Sigmoid colon (tissue), 7 donors: ENCODE results near the gene ZNF212. TPM values are rescaled to one million over a fixed set of nuclear protein-coding genes. Genes with fewer than 3 reads are reported as not detected.
A peak's percentile ranks its signal among the peaks of the same experiment; 100 is the strongest.
"Not testable (repeated sequence)": the region's sequence is repeated elsewhere in the genome, so short reads cannot be mapped to it uniquely, and the experiment has no call there.

Experiments
- DNase-seq: peaks from one replicate; pipeline ENCODE4 v3.0.0-alpha.2; 2019
- H3K27ac ChIP-seq, 4 donors: fragments of 200-600 bp; sonication (generic); one replicate each; pipeline ENCODE4 v1.5.1; 2016 to 2019; ENCODE audit warnings: mild to moderate bottlenecking in 1 of 4
- H3K27me3 ChIP-seq, 3 donors: fragments of 200-600 bp; sonication (generic); one replicate each; pipeline ENCODE4 v1.5.1; 2019; ENCODE audit warnings: mild to moderate bottlenecking in 1 of 3
- H3K36me3 ChIP-seq, 4 donors: fragments of 200-600 bp; sonication (generic); one replicate each; pipeline ENCODE4 v1.5.1; 2016 to 2019
- H3K4me1 ChIP-seq, 4 donors: fragments of 200-600 bp; sonication (generic); one replicate each; pipeline ENCODE4 v1.5.1; 2017 to 2019
- H3K4me3 ChIP-seq, 4 donors: fragments of 200-600 bp; sonication (generic); one replicate each; pipeline ENCODE4 v1.5.1; 2017 to 2019; ENCODE audit warnings: mild to moderate bottlenecking in 2 of 4, moderate library complexity in 1 of 4
- H3K9me3 ChIP-seq, 4 donors: fragments of 200-600 bp in 3 of 4; sonication (generic) in 3 of 4; one replicate each; pipeline versions ENCODE4 v1.5.1 to v1.6.1; 2013 to 2019
- EP300 ChIP-seq, 4 donors: sonication (generic); formaldehyde crosslinking; IDR thresholded peaks; one replicate each; pipeline ENCODE4 v1.6.1; 2017; ENCODE audit warnings: antibody characterized with exemption in 4 of 4
- POLR2A ChIP-seq, 2 donors: fragments of 450-650 bp; IDR thresholded peaks; one replicate each; pipeline ENCODE4 v1.6.1; 2016; ENCODE audit warnings: antibody characterized with exemption in 2 of 2, mild to moderate bottlenecking in 2 of 2, moderate library complexity in 2 of 2
- POLR2AphosphoS5 ChIP-seq, 4 donors: sonication (generic); formaldehyde crosslinking; IDR thresholded peaks; one replicate each; pipeline ENCODE4 v1.6.1; 2017; ENCODE audit warnings: antibody characterized with exemption in 4 of 4
- WGBS, 2 donors: extraction: QIAGEN DNeasy Blood & Tissue Kit; methylation state at CpG; one replicate each; pipeline ENCODE4 v1.1.7; 2013; 5-methylcytosine and 5-hydroxymethylcytosine counted together
- intact Hi-C: fragments of 100-400 bp; cut with DNase I; formaldehyde crosslinking; loops from one replicate; pipeline ENCODE4 v1.15.1; 2023
- polyA plus RNA-seq, 3 donors: library from polyadenylated mRNA; stranded (reverse); fragments of 200-250 nt; gene quantifications; one replicate each; pipeline ENCODE4 v1.2.3, GENCODE V29; 2013
- total RNA-seq, 4 donors: library from RNA; depleted of rRNA; stranded (reverse); fragments of >200 nt; gene quantifications; one replicate each; pipeline ENCODE4 v1.1.0, GENCODE V29; 2016
- TF ChIP-seq, protein P1 (sequence below), 4 experiments: fragments of 450-650 bp in 3 of 4; fragments of 200-600 bp in 1 of 4; IDR thresholded peaks; one replicate each; pipeline ENCODE4 v1.5.1; 2016 to 2019; ENCODE audit warnings: antibody characterized with exemption in 4 of 4, mild to moderate bottlenecking in 3 of 4, moderate library complexity in 2 of 4
- donor health status: healthy with polysubstance abuse.
- donor health status: Bipolar disorder and iron deficiency.
- donor health status: healthy.

The ZNF212 gene
- total and polyA plus RNA-seq, 7 donors = 4.1 to 13.6 (median 5.8) TPM

DNA sequence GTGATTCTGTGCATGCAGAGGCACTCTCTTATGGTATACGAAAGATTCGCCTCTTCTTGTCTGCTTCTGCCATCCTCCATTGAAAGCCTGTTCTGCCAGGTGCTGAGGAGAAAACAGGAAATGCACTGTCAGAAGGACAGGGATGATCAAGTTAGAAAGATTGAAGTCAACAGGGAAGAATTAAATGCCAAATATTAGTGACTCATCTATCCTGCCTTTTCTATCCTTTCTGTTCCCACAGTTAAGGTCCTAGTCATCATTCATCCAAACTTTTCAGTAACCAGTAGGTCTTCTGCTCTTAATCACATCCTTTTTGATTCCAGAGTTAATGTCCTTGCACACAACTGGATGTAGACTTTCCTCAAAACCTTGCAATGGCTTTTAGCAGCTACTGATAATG, 17.7 kb downstream of the ZNF212 start:
- no peak for DNase-seq
- 93 to 94% methylated on average over 2 of the region's 2 CpGs for WGBS, 2 donors
- Histone ChIP-seq H3K4me1 (peaks cover 0 to 7% (median 3%) of the 10 kb centered on the region in 4 donors), H3K27ac (no peak overlapping the region), H3K36me3 (peaks cover 20 to 45% (median 28%) of the 10 kb centered on the region in 4 donors), H3K9me3 (no peaks in the 10 kb centered on the region), H3K27me3 (no peaks in the 10 kb centered on the region), H3K4me3 (no peak overlapping the region)
- intact Hi-C loops = no loop called here
- no peak for TF ChIP-seq POLR2AphosphoS5 (IDR thresholded peaks at IDR 0.05)
- TF ChIP-seq, protein P1, sequence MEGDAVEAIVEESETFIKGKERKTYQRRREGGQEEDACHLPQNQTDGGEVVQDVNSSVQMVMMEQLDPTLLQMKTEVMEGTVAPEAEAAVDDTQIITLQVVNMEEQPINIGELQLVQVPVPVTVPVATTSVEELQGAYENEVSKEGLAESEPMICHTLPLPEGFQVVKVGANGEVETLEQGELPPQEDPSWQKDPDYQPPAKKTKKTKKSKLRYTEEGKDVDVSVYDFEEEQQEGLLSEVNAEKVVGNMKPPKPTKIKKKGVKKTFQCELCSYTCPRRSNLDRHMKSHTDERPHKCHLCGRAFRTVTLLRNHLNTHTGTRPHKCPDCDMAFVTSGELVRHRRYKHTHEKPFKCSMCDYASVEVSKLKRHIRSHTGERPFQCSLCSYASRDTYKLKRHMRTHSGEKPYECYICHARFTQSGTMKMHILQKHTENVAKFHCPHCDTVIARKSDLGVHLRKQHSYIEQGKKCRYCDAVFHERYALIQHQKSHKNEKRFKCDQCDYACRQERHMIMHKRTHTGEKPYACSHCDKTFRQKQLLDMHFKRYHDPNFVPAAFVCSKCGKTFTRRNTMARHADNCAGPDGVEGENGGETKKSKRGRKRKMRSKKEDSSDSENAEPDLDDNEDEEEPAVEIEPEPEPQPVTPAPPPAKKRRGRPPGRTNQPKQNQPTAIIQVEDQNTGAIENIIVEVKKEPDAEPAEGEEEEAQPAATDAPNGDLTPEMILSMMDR (IDR thresholded peaks at IDR 0.05) = no peak
- TF ChIP-seq EP300 (IDR thresholded peaks at IDR 0.05) = no peak
- TF ChIP-seq POLR2A (IDR thresholded peaks at IDR 0.05) = no peak

DNA sequence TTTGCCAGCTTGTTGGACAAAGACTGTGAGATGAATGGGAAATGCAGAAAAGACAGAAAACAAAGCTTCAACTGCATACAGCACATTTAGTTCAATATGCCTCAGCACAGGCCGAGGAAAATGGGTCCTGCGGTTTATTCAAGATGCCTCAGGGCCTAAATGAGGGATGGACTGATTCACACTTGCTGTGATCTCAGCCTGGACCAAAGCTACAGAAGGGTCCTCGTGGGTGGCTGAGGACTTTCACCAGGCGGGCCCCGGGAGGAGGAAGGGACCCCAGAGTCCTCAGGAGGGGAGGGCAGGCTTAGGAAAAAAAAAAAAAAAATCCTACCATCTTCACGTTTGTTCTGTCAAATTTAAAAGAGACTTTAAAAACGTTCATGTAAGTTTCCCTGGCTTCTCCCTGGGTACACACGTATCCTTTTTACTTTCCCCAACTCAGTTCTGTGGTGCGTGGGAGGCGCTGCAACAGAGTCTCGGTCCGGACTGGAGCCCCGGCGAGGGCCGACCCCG, 21.9 kb downstream of the ZNF212 start:
- WGBS, 2 donors = 3 to 6% methylated on average over 16 of the region's 16 CpGs
- peak in 1 of 2 donors; percentile 20 for TF ChIP-seq POLR2A (IDR thresholded peaks at IDR 0.05)
- TF ChIP-seq POLR2AphosphoS5 (IDR thresholded peaks at IDR 0.05) = no peak
- Histone ChIP-seq H3K4me3 (peak overlapping the region; percentile 28 to 75 (median 64)), H3K4me1 (peaks cover 0 to 26% (median 22%) of the 10 kb centered on the region in 4 donors), H3K27ac (peak overlapping the region; percentile 90 to 97 (median 93)), H3K9me3 (no peaks in the 10 kb centered on the region), H3K27me3 (no peaks in the 10 kb centered on the region), H3K36me3 (peaks cover 3 to 17% (median 5%) of the 10 kb centered on the region in 4 donors)
- no peak for DNase-seq
- intact Hi-C loops = loop anchor here (2.0 to 10.0 kb wide), 4 partner anchors 23 to 1143 kb away; partner anchors contain the start of genes ZNF212 and ZNF282

DNA sequence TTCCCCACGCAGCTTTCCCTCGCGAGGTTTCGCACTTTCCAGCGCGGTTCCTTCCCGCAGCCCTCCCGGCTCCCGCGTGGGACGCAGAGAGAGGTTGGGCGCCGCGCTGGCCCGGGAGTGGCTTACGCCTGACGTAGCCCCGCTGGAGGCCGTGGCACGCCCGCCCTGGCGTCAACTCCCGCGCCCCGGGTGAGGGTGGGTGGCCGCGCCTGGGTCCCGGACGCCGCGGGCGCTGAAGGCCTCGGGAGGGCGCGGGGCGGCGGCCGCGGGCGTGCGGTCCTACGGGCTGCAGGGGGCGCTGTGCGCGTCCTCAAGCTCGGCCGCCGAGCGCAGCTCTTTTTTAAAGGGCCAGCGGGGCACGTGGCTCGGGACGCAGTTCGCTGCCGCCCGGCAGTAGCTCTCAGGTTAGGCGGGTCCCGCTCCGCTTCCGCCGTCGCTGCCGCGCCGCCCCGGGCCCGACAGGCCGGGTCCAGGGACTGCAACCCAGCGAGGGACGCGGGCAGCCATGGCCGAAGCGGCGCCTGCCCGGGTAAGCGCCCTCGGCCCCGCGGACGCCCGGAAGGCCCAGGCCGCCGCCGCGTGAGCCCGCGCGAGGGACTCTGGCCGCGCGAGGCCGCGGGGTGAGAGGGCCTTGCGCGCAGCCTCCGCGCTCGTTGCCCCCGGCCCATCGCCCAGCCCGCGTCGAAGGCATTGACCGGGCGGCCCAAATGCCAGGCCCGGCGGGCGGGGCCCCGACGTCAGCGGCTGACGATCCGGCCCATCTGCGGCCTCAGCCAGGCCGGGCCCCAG, 22.6 kb downstream of the ZNF212 start, which contains the start of gene ZNF783:
Gene ZNF783 (plus strand): TSS at position 368 of the 789 bp plus-strand sequence. CDS start 138 bp downstream, at position 506.
- DNase-seq = peak; percentile 93
- Histone ChIP-seq H3K9me3 (no peaks in the 10 kb centered on the region), H3K27me3 (no peaks in the 10 kb centered on the region), H3K4me3 (peak within 1 kb of the TSS; percentile 28 to 75 (median 64)), H3K27ac (peak within 1 kb of the TSS; percentile 90 to 97 (median 93)), H3K4me1 (peaks cover 0 to 26% (median 22%) of the 10 kb centered on the region in 4 donors), H3K36me3 (peaks cover 9 to 21% (median 11%) of the 10 kb centered on the region in 4 donors)
- intact Hi-C loops = loop anchor here (1.0 to 10.0 kb wide), 6 partner anchors 23 to 1143 kb away; partner anchors contain the start of genes ZNF212, ZNF282 and ZNF746
- TF ChIP-seq POLR2A (IDR thresholded peaks at IDR 0.05) (no peak), POLR2AphosphoS5 (IDR thresholded peaks at IDR 0.05) (peak in 3 of 4 donors; percentile 31 to 74 (median 71)), EP300 (IDR thresholded peaks at IDR 0.05) (no peak)
- TF ChIP-seq, protein P1 (IDR thresholded peaks at IDR 0.05) = peak in 2 of 4 experiments; percentile 31 to 87
- 0 to 1% methylated on average over 115 of the region's 115 CpGs for WGBS, 2 donors

DNA sequence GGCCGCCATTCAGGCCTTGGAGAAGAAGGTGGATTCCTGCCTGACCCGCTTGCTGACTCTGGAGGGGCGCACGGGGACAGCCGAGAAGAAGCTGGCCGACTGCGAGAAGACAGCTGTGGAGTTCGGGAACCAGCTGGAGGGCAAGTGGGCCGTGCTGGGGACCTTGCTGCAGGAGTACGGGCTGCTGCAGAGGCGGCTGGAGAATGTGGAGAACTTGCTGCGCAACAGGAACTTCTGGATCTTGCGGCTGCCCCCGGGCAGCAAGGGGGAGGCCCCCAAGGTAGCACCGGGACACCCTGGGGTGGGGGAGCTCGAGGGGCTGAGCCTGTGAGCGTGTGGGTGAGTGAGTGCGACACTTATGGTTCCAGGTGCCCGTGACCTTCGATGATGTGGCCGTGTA, 27.0 kb downstream of the ZNF212 start:
- intact Hi-C loops = loop anchor here (10.0 kb wide), 3 partner anchors 72 to 1138 kb away; partner anchors contain the start of gene ZNF282
- Histone ChIP-seq H3K27me3 (no peaks in the 10 kb centered on the region), H3K4me1 (peaks cover 0 to 21% (median 18%) of the 10 kb centered on the region in 4 donors), H3K4me3 (no peak overlapping the region), H3K36me3 (peaks cover 13 to 62% (median 32%) of the 10 kb centered on the region in 4 donors), H3K27ac (no peak overlapping the region), H3K9me3 (no peaks in the 10 kb centered on the region)
- peak; percentile 59 for DNase-seq
- 96% methylated on average over 21 of the region's 21 CpGs for WGBS, 2 donors
- TF ChIP-seq EP300 (IDR thresholded peaks at IDR 0.05) (no peak), POLR2AphosphoS5 (IDR thresholded peaks at IDR 0.05) (no peak), POLR2A (IDR thresholded peaks at IDR 0.05) (no peak)
- TF ChIP-seq, protein P1 (IDR thresholded peaks at IDR 0.05) = no peak

DNA sequence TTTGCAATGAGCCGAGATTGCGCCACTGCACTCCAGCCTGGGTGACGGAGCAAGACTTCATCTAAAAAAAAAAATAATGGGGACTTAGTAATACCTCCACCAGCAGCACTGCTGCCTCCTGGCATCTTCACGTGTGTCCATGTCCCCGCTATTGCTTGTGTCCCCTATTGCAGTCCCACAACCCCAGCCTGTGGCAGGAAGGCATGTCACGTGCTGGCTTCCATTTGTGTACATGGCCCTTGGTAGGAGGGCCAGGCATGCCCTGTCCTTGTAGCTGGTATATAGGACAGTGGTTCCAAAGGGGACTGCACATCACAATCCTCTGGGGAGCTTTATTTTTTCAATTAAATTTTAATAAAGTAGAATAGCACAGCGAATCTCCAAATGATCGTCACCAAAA, 28.3 kb downstream of the ZNF212 start:
- intact Hi-C loops = loop anchor here (10.0 kb wide), 3 partner anchors 73 to 1137 kb away; partner anchors contain the start of gene ZNF282
- Histone ChIP-seq H3K9me3 (no peaks in the 10 kb centered on the region), H3K27me3 (no peaks in the 10 kb centered on the region), H3K4me1 (peaks cover 0 to 16% (median 12%) of the 10 kb centered on the region in 4 donors), H3K36me3 (peaks cover 13 to 74% (median 32%) of the 10 kb centered on the region in 4 donors), H3K4me3 (no peak overlapping the region), H3K27ac (no peak overlapping the region)
- 96 to 97% methylated on average over 8 of the region's 8 CpGs for WGBS, 2 donors
- TF ChIP-seq POLR2AphosphoS5 (IDR thresholded peaks at IDR 0.05) (no peak), POLR2A (IDR thresholded peaks at IDR 0.05) (no peak), EP300 (IDR thresholded peaks at IDR 0.05) (no peak)
- TF ChIP-seq, protein P1 (IDR thresholded peaks at IDR 0.05) = no peak
- DNase-seq = no peak

DNA sequence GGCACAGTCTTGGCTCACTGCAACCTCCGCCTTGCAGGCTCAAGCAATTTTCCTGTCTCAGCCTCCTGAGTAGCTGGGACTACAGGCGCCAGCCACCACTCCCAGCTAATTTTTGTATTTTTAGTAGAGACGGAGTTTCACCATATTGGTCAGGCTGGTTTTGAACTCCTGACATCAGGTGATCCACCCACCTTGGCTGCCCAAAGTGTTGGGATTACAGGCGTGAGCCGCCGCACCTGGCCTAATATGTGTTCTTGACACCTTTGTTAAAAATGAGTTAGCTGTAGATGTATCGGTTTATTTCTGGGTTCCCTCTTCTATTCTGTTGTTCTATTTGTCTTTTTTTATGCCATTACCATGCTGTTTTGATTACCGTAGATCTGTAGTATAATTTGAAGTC, 35.0 kb downstream of the ZNF212 start:
- H3K4me1 ChIP-seq, H3K27me3 ChIP-seq, H3K4me3 ChIP-seq, H3K9me3 ChIP-seq, H3K27ac ChIP-seq, DNase-seq, intact Hi-C loops: not testable (repeated sequence)
- peaks cover 7 to 90% (median 34%) of the 10 kb centered on the region in 4 donors for H3K36me3 ChIP-seq
- 97 to 99% methylated on average over 8 of the region's 8 CpGs for WGBS, 2 donors
